GM21423 (cell line): Measurements from ENCODE around the gene SPAG4.

Experiments
- ATAC-seq: cut with Tn5 transposase; IDR thresholded peaks from one replicate; pipeline ENCODE4 v1.9.1; 2021; ENCODE audit warnings: mild to moderate bottlenecking, moderate library complexity; ENCODE audit not compliant: unreplicated experiment

SPAG4 gene

DNA sequence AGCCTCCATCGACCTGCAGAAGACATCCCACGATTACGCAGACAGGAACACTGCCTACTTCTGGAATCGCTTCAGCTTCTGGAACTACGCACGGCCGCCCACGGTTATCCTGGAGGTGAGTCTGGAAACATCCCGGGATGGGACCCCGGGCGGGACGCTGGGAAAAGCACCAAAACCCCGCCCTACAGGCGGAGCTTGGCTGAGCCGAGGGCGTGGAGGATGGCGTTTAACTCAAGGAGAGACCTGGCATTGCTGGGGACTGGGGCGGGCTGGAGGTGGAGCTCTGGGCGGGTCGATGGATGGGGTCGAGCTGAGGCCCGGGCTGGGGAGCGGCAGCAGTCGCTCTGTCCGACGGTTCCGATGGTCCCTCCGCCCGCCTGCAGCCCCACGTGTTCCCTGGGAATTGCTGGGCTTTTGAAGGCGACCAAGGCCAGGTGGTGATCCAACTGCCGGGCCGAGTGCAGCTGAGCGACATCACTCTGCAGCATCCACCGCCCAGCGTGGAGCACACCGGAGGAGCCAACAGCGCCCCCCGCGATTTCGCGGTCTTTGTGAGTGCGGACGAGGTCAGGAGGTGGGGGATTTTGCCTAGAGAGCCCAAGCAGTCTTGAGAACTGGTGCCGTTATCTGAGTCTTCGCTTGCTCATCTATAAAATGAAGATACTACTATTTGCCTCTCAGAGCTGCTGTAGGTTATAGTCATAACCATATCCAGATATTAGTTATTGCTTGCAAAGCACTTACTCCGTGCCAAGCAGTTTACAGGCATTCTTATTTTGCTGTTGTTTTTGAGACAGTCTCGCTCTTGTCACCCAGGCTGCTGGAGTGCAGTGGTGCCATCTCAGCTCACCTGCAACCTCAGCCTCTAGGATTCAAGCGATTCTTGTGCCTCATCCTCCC, 3.8 kb downstream of the SPAG4 start:
- peak; percentile 24 for ATAC-seq

DNA sequence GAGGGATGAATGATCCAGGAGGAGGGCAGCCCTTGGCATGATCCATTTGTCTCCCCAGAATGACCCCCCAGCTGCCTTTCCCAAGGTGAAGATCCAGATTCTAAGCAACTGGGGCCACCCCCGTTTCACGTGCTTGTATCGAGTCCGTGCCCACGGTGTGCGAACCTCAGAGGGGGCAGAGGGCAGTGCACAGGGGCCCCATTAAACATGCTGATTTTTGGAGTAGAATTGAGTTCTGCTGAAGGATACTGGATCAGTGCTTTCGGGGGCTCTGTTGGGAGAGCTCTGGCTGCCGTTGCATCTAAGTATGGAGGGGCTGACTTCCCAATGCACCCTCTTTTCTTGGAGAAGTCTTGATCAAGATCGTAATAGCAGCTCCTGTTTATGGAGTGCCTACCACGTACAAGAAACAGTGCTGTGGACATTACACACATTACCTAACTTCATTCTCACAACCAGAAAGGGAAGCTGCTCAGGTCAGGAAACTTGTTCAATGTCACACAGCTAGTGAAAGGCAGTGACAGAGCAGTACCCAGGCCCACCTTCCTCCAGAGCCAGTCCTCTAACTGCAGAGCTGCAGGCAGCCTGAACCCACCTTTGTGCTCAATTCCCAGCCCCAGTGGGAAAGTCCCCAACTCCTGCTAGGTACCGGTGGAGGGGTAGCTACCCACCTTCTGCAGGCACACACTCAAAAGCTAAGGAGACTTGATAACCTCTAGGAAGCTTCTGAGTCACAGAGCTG, 5.4 kb downstream of the SPAG4 start:
- no peak for ATAC-seq

DNA sequence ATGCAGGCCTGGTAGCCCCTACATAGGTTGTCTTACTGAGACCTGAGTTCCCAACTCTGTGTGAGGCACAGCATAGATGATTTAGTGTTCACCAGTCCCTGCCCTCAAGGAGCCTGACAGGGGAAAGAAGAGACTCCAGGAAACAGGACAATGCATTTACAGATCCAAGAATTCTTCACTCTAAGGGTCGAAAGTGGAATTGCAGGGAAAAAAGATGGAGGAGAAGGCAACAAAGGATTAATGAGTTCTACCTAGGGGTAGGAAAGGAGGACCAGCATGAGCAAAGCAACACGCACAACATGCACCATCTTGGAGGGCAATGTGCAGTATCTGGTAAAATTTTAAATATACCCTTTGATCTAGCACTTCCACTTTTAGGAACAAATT, 5.9 kb downstream of the SPAG4 start:
- ATAC-seq: no peak

DNA sequence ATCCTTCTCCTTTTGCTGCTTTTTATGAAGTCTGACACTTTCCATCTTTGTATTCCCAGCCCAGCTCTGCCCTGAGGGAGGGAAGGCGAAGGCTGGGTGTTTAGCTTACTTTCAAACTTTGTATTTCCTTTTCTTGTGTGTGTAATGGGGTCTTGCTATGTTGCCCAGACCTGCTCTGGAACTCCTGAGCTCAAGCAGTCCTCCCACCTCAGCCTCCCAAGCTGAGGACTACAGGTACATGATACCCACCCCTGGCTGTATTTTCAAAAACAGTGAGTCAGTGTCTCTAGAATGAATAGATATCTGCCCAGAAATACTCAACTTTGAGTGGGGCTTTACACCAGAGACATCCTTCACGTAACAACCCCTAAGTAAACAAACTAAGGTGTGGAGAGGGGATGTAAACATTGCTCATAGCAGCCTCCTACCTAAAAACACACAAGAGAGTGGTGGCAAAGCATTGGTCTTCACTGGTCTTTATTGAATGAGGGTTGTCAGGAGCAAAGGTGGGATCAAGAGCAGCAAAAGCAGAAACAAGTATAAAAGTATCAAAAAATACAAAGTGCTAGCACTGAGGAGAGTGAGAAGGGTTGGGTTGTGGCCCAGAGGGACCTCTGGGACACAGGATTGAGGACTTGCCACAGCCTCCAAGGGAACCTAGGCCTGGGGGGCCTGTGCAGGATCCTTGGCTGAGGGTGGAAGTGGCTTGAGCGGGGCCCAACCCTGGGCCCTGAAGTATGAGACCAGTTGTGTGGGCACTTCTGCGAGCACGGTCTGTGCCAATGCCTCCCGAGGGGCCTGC, 10.2 kb downstream of the SPAG4 start:
- no peak for ATAC-seq

DNA sequence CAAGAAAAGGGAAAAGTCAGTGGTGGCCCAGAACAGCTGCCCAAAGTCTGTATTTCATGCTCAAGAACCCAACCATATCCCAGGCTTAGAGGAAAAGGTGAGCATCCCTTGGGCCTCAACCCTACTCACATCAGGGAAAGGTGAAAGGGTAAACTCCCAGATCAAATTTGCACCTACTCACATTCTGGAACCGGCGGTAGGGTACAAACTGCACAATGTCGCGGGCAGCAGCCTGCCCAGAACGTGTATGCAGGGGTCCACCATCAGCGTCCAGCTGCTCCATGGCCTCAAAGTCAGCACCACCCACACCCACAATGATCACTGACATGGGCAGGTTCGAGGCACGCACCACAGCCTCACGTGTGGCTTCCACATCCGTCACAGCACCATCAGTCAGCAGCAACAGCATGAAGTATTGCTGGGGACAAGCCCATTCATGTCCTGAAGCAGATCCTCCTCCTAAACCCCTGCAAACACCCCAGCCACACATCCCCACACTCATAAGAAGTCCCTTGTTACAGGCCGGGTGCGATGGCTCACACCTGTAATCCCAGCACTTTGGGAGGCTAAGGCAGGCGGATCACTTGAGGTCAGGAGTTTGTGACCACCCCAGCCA, 10.9 kb downstream of the SPAG4 start:
- ATAC-seq: no peak

DNA sequence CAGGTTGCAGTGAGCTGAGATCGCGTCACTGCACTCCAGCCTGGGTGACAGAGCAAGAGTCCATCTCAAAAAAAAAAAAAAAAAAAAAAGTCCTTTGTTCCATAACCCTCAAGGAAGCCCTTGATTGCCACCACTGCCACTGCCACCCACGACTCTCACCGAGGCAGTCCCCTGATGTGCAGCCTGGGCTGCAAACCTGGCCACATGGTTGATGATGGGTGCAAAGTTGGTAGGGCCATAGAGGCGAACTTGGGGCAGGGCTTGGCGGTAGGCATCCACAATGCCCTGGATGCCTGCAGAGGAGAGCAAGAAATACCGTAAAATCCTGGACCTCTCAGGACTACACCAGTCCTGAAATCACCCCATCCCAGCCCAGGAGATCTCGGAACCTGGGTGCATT, 11.5 kb downstream of the SPAG4 start:
- no peak for ATAC-seq

DNA sequence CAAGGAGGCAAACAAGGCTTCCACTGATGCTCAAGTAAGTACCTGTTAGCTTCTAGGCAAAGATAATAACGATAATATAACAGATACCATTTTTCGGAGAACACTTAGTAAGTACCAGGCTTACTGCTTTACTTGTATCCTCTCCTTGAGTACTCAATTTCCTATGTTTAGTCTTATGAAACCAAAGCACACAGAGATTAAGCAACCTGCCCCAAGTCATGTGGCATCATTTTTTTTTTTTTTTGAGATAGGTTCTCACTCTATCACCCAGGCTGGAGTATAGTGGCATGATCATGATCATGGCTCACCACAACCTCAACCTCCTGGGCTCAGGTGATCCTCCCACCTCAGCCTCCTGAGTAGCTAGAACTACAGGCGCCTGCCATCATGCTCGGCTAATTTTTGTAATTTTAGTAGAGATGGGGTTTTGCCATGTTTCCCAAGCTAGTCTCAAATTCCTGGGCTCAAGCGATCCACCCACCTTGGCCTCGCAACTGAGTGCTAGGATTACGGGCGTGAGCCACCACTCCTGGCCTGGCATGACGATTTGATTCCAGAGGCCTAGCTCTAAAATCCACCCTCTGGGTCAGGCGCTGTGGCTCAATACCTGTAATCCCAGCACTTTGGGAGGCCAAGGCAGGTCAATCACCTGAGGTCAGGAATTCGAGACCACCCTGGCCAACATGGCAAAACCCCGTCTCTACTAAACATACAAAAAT, 14.0 kb downstream of the SPAG4 start:
- no peak for ATAC-seq

DNA sequence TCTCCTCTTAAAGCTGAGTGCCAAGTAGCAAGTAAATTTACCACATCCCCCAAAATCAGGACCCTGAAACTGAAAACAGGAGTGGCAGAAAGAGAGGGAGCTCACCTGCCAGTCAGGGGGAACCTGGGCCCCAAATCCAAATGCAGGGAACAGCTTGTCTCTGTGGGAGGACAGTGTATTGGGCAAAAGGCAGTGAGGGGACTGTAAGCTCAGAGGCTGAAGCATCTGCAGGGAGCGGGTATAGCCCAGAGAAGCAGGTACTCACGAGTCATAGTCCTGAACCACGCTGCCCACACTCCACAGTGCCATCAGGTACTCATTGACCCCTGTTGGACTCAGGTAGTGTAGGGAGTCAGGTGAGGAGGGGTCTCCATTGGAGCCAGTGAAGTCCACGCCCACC, 15.0 kb downstream of the SPAG4 start:
- no peak for ATAC-seq

DNA sequence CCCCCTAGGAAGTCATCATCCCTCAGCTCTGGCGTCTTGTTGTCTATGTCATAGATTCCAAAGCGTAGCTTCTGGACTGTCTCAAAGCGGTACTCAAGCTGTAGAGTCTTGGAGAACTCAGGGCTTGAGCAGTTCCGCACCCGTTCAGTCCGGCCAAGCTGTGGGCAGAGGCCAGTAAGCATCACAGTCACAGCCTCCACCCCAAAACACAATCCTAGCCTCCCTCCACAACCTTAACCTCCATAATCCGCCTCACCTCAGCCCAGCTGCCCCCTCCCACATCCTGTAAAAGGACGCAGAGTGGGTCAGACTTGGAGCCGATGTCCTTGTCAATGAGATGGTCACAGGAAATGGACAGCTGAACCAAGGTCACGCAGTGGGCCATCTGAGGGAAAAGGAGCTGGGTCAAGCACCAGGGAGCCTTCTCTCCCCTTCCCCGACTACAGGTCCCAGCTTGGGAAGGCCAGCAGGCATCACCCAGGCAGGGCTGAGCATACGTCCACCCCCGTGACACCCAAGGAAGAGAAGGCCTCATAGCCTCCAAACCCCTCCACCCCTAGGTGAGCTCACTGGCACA, 17.0 kb downstream of the SPAG4 start:
- no peak for ATAC-seq

DNA sequence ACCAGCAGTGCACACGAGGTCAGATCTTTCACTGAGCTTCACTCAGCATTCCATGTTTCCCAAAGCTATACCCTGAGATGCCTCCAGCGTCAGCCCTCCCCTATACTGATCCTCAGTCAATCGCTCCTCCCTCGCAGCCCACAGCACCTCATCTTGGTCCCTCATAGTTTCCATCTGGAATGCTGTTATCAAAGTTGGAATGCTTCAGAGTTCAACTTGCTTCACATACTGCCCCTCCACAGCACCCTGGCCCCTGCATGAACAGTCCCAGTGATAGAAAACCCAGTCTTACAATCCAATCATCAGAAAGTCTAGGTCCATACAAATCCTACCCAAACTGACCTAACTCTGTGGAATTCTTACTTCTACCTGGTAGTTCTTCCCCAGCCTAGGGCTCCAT, 20.0 kb downstream of the SPAG4 start:
- ATAC-seq: no peak

DNA sequence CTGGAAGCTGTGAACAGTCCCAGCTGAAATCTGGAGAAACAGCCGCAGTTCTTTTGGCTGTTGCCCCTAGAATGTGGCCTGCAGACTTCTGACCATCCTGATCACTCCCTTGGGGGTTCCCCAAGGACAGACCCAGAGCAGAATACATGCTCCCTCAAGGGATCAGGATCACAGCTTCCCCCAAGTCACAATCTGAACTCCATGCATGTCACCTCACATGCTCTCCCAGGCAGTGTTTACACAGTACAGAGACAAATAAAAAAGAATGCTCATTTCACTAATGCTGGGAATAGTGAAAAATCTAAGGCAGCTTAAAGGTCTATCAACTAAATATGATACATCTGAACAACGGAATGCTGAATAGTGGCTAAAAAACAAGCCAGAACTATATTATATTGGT, 20.5 kb downstream of the SPAG4 start:
- ATAC-seq: no peak

DNA sequence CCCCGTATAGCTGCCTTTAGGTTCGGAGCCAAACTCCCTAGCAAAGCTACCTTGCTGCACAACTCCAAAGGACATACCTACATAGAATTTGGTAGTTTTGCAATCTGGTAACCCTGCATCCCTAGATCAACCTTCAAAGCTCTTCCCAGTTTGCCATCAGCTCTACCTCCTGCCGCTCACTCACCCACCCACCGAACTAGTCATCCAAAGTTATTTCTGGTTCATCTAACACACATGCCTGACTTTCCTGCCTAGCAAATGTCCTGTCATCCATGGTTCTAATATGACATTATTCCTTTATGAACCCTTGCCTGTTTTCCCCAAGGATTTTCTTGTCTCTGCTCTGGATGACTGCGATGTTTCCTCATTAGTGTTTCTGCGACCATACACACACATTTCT, 21.6 kb downstream of the SPAG4 start:
- no peak for ATAC-seq

DNA sequence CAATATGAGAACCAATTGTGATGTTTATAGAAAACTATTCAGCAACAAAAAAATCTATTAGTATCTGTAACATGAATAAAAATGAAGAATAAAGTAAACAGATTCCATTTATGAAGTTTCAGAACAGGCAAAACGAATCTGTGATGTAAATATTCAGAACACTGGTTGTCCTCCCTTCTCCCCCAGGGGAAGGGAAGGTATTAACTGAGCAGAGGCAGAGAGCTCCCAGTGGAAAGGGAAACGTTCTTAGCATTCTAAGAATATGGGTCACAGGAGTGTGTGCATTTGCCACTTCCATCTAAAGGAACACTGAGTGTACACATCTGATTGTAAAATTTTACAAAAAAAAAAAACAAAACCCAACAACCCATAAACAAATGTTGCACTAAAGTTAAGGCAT, 23.1 kb downstream of the SPAG4 start:
- ATAC-seq: no peak

DNA sequence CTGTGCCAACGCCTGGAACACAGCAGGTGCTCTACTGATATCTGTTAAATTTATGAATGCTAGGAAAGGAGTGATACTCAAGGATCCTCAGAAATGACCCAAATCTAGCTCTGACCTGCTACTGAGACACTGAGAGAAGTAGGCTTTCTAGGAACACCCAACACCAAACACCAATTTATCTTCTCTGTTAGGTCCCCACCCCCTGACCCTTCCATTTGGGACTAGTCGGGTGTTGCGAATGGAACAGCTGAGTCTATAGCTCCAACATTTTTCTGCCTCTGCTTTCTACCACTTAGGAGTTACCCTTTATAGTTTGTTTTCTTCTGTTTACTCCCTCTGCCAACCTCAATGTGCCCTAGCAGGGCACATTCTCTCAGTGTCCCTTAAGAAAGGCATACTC, 25.1 kb downstream of the SPAG4 start:
- ATAC-seq: no peak

DNA sequence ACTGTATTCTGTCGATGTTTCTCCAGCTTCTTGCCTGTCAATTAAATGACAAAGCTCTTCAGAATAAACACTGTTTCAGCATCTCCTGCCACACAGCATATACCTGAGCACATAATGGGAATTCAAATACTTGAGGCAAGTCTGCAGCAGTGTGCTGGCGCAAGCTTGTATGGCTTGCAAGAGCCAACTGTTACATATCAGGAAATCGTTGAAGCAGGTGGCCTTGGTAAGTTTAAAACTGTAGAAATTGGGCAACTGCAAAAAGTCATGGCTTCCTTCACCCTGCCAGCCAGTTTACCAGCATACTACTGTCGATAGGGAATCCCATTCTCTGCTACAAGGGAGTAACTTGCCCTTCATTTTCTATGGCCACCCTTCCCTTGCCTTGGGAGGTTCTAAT, 26.1 kb downstream of the SPAG4 start:
- ATAC-seq: no peak

DNA sequence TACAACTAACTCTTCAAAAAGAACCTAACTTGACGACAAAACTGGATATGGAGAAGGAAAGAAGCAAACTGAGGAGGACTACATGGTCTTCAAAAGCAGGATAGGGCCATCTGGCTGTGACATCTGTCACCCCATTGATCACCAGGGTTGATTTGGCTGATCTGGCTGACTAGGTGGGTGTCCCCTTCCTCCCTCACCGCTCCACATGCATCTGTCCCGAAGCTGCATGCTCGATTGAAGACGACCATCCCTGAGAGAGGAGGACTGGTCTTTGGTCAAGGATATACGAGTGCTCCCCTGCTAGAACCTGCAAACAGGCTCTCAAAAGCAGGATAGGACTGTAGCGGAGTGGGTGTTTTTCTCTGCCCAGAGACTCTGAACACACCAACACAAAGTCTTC, 27.4 kb downstream of the SPAG4 start:
- no peak for ATAC-seq

DNA sequence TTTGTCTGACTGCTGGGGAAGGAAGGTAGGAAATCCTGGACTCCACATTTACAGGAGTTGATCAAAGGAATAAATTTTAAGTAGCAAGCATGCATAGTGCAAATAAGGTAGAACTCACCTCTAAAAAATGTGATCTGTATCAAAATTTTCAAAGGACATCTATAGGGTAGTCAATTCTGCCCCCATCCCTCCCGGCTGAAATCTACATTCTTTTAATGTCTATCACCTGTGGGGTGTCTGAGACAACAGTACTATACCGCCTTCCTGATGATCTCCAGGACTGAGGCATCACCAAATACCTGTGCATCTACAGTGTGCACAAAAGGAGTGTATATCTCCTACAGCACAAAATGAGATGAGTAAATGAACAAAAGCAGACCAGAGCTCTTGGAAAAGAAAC, 29.2 kb downstream of the SPAG4 start:
- no peak for ATAC-seq

DNA sequence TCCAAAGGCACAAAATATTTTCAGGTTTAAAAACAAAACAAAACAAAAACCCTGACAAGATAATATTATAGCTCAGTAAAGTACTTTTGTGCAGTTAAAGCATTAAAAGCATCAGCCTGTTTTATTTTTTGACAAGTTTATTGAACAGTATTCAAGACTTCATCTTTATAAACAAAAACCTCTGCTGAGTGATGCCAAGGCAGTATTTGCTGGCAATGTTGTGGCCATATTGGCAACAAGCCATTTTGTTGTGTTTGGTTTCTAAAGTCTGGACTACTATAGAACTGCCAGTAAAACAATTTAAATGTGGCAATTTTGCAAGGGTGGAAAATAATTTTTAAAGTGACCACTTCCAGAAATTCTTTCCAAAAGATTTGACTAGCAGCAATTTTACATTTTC, 33.2 kb downstream of the SPAG4 start:
- no peak for ATAC-seq

DNA sequence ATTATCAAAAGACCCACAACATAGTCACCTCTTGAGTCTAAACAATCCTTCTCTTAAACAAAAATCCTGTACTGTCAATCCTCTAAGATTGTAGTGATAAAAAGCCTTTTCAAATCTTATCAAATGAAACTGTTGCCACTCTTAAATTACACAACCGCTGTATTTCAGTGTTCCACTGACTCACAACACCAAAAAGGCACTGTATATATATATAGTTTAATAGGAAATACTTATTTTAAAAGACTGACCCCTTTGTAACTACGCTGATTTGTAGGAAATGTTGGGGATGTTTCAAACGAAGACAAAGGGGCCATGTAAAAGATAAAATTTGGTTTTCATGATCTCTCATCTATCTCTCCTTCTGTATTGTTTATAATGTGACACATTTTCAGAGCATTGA, 35.0 kb downstream of the SPAG4 start:
- no peak for ATAC-seq

DNA sequence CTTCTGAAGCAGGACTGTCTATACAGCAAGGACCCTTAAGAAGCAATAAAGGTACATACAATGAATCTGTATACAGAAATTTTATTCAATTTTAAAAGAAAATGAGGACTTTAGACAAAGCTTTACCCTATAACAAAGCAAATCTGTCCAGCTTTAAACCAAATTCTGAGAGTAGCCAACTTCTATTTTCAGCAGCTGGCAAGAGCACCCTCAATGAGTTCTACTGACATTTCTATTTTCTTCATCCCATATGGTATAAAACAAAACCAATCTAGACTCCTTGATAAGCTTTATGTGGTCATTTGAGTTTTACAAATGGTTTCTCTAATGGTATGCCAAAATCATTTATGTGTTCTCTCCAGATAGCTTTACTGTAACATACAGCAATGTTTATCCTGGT, 36.3 kb downstream of the SPAG4 start:
- ATAC-seq: no peak
